A172 (cell line): Measurements from ENCODE around the gene PPP1R14B. TPM values are rescaled to one million over a fixed set of nuclear protein-coding genes. Genes with fewer than 3 reads are reported as not detected.

Experiments
- DNase-seq: peaks from one replicate; pipeline ENCODE4 v3.0.0-alpha.2; 2015; ENCODE audit warnings: low spot score
- total RNA-seq: library from RNA; depleted of rRNA; stranded (reverse); fragments of >200 nt; shearing (Covaris generic); gene quantifications from 2 replicates; pipeline ENCODE4 v1.2.3, GENCODE V29; 2014

PPP1R14B gene
- total RNA-seq, 1 experiment from 2014 or later: 455 TPM

DNA sequence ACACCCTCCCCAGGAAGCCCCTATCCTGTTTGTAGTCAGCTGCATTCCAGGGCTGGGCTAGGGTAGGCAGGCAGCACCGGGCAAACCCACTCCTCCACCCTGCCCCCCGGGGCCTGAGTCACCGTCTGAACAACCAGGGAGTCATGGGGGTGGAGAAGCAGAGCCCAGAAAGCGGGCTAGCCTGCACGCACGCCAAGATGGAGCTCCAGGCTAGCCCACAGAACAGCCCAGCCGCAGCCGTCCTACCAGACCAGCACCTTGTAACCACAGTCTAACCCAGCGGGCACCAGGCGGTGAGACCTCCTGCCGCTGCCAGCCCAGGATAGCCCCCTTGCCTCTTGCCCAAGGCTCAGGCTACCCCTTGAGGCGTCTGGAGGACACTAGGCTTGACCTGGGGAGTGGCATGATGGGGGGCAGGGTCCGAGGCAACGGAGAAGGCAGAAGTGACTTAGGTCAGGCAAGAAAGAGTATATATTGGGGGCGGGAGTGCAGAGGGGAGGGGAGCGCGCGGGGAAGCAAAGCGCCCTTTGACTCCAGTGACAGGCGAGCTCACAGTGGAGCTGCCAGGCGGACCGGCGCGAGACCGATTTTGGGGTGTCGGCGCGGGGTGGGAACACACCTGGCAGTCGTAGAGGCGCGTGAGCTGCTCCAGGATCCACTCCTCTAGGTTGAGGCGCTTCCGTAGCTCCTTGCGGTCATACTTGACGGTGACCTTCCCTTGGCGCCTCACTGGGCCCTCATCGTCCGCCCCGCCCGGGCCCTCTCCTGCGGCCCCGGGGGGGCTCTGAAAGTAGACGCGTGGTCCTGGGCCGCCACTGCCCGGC, 734 bp downstream of the PPP1R14B start:
- peak; percentile 88 for DNase-seq

DNA sequence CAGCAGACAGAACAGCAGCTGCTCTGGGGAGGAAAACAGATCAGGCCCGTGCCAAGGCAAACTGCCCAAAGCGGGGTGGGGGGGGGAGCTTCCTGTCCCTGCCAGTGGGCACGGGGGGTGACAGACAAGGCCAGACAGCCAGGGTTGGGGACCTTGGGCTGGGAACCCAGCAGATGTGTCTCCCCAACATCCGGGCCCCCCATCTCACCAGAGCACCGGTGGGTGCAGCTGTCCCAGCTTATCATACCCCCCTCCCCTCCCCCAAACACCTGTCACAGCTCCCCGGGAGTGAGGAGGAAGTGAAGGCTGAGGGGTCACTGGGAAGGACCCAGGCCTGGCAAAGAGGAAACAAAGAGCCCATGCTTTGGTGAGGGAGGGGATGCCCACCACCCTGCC, 1.3 kb downstream of the PPP1R14B start:
- DNase-seq: peak; percentile 55

DNA sequence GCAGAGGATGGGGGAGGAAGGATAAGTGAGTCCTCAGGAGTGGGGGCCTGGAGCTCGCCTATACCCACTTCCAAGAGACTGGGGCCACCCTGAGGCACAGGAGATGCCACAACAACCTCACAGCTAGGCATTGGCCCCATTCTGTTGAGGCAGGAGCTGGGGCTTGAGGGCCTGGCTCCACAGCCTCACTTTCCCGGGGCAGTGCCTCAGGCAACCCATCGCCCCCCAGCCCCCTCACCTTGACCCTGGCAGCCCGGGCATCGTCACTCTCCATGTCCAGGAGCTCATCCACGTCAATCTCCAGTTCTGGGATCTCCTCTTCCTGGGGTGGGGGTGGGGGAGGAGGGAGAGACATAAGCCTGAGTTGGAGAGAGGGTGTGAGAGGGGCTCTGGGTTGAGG, 1.8 kb downstream of the PPP1R14B start:
- no peak for DNase-seq

DNA sequence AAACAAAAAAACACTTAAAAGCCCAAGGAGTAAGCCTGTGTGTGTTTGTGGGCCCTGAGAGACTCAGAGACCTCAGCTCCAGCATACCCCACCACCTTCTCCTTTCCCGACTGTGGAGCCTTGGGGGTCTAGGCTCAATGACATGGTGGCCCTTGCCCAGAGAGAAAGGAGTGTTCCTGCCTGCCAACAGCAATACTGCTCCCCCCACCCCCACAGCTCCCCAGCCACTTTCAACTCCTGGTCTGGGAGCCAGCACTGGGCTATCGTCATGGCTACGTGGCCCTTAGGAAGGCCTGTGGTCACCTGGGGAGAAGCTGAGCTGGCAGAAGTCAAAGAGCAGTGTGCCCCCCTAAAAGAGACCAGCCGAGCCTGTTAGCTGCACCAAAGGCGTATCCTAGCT, 2.6 kb downstream of the PPP1R14B start:
- DNase-seq: no peak

DNA sequence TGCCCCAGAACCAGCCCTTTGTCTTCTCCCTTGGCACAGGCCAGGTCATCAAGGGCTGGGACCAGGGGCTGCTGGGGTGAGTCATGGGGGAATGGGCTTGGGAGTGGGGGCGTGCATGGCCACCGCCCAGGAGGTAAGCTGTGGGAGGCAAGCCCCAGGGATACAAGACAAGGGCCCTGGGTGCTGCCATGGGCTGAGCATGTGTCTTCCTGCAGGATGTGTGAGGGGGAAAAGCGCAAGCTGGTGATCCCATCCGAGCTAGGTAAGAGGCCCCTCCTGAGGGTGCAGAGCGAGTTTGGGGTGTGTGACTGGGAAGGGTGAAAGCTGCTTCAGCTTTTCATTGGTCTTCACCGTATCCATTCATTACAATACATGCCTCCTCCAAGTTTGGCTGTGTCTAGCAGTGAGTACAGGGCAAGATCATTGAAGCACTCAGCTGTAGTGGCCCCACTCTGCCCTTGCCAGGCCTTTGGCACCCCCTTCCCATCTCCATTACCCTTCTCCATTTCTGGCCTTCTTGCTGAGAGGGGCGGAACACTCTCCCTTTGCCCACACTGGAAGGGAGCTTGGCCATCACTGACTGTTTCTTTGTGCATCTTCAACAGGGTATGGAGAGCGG, 3.4 kb downstream of the PPP1R14B start:
- DNase-seq: no peak

DNA sequence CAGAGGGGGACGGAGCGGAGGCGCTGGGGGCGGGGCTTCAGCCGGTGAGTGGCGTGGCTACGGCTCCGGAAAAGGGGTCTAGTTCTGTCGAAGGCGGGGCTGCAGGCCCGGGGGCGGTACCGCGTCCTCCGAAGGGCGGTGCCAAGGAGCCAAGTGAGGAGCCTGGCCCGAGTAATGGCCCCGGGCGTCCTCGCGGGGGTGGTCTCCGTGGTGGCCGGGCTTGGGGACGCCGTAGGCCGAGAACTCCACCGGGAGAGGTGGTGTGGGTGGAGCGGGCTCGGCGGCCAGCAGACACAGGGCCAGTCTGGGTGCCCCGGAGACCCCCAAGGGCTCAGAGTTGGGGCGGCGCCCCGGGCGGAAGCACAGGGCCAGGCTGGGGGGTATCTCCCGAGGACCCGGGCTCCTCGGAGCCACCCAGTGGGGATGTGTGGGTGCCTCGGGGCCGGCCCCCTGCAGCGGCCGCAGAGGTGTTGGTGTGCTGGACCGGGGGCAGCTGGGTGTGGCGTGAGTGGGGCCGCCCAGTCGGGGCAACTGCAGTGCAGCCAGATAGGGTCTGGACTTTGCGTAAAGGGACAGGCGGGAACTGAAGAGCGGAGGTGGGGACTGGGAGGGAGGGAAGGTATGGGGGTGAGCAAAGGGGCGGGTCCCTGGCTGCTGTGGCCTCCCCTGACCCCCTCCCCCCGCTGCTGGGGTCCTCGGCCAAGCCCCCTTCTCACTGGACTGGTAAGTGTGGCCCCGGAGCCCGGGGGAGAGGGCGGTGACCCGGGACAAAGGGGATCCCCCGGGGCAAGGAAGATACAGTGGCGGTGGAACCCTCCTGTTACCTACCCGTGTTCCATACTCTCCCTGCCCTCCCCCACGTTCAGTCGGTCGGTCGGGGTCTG, 5.0 kb downstream of the PPP1R14B start:
- DNase-seq: peak; percentile 96

DNA sequence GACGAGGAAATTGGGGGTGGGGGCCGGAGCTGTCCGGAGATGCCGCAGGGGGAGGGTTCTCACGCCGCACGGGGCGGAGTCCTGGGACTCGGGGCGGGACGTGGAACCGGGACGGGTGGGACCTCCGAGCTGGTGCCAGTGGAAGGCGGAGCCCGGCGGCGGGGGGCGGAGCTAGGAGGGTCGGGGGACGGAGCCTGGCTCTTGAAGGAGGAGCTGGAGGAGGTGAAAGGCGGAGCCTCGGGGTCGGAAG, 5.6 kb downstream of the PPP1R14B start:
- no peak for DNase-seq

DNA sequence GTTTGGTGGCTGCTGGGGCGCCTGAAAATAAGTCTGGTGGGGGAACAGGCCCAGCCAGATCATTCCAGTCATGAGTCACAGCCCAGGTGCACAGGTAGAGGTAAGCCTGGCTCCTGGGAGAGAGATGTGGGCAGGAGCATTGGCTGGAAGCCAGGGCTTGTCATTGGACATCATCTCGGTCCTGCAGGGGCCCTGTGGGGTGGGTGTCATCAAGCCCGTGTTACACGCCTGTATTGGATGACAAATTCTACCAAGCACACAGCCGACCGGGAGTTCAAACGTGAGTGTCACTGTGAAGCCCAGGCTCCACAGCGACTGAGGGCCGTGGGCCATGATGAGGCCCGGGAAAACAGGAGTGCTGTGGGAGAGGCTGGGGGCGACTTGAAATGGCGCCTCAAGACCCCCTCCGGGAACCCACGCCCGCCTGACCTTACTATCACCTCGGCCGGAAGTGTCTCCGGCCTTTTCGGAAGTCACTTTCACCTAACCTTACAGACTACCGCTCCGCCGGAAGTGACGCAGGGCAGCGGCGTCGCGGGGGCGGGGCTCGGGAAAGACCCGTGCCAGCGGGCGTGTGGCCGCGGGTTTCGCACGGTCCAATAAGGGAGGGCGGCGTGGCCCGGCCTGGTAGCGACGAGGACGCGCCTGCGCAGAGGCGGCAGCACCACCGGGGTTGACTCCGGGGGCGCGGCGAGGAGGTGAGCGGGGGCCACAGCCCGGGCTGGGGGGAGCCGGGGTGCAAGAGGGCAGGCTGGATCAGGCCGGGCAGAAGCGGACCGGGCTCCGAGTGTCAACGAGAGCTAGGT, 6.1 kb downstream of the PPP1R14B start, which contains the start of gene FKBP2:
Gene FKBP2 (plus strand): TSS at position 661 of the 806 bp plus-strand sequence. CDS start 1,293 bp downstream, outside the sequence.
- DNase-seq: peak; percentile 89

DNA sequence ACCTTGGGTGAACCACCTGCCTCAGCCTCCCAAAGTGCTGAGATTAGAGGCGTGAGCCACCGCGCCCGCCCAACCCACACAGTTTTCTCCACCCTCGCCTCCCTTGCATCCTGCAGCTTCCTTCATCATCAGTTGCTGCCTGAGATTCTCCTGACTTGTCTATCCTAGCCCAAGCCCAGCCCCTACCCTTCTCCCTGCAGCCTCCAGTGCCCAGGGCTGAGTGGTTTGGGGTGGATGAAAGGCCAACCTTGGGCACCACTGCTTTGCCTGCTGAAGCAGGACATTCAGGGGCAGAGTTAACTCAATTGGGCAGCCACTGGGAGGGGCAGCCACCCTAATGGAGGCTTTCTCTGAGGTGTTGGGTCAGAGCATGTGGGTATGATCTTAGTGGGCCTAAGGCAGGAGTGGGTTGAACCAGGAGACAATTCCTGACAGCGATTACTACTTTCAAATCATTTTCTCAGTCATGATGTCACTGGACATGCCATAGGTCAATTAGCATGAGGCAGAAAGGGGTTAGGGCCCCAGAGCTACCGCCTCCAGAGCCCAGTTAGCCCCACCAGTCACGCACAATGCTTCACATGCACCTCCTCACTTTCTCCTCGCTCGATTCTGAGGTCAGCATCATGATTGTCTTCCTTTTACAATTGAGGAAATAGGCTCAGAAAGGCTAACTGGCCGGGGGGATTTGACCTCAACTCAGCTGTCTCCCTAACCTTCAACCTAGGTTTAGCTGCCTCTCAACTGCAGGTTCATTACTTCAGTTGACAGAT, 6.9 kb downstream of the PPP1R14B start:
- no peak for DNase-seq

DNA sequence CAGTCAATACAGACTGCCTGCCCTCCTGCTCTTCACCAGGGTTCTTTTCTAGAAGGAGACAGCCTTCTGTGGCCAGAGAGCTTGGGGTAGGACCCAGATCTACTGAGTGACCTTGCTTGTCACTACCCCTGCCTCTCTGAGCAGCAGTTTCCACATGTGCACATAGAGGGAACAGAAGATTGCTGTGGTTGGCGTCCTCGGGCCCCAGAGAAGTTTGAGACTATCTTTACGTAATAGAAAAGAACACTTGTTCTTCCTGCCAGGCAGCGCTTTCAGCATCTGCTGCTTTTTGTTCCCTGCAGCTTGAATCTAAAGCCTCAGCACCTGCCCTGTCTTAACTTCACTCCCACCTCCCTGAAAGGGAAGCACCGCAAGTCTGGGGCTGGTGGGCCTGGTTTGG, 7.7 kb downstream of the PPP1R14B start:
- no peak for DNase-seq

DNA sequence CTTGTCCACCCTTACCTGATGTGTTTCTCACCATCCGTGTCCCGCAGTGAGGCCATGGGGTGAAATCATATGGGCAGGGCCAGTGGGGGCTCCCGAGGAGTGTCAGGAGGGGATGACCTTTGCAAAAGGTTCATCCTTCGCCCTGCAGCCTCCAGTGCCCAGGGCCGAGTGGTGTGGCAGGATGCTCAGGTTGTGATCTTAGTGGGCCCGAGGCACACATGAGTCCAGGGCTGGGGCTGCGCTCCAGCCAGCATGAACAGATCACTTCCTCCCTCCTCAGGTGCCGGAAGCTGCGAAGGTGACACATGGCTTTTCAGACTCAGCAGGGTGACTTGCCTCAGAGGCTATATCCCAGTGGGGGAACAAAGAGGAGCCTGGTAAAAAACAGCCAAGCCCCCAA, 8.7 kb downstream of the PPP1R14B start:
- no peak for DNase-seq

DNA sequence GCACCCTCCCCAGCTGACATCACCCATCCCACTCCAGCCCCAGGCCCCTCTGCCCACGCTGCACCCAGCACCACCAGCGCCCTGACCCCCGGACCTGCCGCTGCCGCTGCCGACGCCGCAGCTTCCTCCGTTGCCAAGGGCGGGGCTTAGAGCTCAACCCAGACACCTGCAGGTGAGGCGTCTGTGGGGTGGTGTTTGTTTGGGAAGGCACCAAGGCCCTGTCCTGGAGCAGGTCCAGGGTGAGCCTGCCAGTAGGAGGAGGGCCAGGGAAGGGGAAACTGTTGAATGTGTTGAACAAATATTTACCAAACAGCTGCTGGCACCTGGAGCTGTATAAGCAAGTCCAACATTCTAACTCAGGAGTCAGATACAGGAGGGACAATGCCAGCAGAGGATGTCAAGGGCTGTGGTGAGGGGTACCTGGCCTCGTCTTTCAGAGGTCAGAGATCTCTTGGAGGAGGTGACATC, 9.2 kb downstream of the PPP1R14B start:
- no peak for DNase-seq

DNA sequence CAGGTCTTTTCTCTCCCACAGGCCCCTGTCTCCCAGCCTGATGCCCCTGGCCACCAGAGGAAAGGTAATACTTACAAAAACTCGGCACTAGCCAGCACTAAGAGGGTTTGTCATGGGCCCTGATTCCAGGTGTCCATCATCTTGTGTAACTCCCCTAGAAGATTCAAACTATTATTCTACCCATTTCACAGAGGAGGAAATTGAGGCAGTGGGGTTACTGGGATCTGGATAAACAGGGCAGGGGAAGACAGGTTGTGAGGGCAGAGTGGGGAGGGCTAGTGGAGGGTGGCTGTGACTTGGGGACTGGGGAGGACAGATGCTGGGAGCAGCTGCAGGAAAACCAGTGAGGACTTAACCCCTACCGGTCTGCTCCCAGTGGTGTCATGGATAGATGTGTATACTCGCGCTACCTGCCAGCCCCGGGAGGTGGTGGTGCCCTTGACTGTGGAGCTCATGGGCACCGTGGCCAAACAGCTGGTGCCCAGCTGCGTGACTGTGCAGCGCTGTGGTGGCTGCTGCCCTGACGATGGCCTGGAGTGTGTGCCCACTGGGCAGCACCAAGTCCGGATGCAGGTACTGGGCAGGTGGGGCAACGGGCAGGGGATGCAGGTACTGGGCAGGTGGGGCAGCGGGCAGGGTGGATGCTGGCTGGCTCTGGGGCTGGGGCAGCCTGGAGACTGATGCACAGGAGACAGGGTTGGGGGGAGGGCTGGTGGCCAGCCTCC, 11.1 kb downstream of the PPP1R14B start:
- DNase-seq: no peak

DNA sequence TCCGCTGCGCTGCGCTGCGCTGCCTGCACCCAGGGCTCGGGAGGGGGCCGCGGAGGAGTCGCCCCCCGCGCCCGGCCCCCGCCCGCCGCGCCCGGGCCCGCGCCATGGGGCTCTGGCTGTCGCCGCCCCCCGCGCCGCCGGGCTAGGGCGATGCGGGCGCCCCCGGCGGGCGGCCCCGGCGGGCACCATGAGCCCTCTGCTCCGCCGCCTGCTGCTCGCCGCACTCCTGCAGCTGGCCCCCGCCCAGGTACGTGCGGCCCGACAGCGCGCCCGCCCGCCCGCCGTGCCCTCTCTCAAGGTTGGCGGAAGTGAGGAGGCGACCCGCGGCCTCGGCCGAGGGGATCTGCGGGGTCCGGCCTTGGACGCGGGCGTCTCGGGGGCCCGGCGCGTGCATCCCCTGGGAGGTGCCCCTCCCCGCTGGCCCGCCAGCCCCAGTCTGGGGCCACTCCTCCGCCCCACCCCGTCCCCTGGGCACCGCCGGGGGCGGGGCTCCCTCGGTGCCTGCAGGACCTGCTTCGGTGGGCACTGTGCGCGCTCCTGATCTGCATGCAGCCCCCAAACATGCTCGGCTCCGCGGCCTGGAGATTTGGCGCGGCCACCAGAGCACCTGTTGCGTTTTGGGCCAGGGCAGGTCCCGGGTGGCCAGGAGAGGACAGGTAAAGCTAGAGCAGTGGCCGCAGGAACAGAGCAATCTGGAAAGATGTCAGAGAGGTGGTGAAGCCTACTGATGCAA, 11.9 kb downstream of the PPP1R14B start:
- DNase-seq: no peak

DNA sequence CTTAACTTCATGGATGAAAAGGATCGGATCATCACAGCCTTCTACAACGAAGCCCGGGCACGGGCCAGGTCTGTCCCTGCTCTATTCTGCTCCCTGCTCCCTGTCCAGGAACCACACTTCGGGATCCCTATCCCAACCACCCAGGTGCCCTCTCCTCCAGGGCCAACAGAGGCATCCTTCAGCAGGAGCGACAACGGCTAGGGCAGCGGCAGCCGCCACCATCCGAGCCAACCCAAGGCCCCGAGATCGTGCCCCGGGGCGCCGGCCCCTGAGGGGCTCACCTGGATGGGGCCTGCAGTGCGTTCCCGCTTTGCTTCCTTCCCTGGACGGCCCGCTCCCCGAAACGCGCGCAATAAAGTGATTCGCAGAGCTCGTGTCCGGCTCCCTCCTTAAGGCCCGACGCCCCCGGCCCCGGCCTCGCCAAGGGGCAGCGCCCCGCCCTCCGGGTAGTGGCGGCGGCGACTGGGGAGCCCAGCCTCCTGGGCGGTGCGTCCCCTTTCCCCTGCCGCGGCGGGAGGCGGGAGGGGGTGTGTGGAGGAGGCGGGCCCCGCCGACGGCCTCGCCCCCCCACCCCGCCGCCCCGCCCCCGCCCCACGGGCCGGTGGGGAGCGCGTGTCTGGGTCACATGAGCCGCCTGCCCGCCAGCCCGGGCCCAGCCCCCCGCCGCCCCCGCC, 12.7 kb downstream of the PPP1R14B start, which contains the start of gene VEGFB:
Gene VEGFB (plus strand): TSS at position 672 of the 674 bp plus-strand sequence. CDS start 250 bp downstream, outside the sequence.
- no peak for DNase-seq

DNA sequence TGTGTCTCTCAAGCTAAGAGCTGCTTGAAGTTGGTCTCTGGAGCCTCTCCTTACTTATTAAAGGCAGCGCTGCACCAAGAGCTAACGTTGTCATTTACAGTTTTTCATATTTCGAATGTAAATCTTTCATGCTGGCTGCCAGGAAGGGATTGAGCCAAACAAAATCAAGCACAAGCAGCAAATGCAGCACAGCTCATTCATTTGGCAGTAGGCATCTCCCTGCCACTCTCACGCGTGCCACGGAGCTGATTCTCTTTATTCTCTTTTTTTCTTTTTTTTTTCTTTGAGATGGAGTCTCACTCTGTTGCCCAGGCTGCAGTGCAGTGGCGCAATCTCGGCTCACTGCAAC, 13.8 kb downstream of the PPP1R14B start:
- DNase-seq: no peak

DNA sequence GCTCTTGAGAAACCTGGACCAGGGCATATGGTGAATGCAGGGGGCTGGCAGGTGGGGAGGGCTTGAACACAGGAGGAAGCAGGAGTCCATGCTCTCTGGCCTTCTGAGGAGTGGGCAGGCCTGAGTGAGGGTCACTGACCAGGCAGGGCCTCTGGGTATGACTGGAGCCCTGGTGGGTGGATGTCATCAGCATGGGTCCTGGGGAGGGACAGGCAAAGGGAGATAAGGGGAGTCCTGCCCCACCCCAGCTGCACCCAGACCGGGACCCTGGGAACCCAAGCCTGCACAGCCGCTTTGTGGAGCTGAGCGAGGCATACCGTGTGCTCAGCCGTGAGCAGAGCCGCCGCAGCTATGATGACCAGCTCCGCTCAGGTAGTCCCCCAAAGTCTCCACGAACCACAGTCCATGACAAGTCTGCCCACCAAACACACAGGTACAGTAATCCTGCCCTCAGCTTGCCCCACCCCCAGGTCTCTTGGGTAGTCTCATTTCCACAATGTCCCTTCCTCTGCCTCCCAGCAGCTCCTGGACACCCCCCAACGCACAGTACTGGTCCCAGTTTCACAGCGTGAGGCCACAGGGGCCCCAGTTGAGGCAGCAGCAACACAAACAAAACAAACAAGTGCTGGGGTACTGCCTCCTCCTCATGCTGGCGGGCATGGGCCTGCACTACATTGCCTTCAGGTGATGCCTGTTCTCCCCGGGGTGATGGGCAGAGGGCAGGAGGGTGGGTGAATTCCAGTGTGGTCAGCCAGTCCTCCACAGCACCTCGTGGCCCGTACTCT, 14.4 kb downstream of the PPP1R14B start:
- no peak for DNase-seq

DNA sequence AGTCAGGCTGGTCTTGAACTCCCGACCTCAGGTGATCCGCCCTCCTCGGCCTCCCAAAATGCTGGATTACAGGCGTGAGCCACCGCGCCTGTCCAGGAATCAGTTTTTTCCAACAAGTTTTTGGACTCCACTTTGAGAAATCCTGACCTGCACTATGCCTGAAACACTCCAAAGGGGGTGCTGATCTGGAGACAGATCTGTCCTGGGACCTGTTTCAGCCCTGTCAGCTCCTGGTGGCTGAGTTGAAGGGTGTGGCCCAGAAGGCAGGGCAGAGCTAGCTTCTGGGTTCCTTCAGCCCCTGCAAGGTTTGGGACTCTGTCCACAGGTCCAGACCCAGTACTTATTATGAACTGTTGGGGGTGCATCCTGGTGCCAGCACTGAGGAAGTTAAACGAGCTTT, 15.2 kb downstream of the PPP1R14B start:
- no peak for DNase-seq
